ENCODE data around the gene TAF9.

The TAF9 gene

GRCh38 chr5:69359699-69360098 lies 9.6 kb downstream of the TAF9 start:
- no peak for DNase-seq

GRCh38 chr5:69350664-69351063 lies 18.7 kb downstream of the TAF9 start:
- peaks cover 18% of the 10 kb centered on the region for H3K36me3 ChIP-seq (replicated peaks)
- no peak for TF ChIP-seq CTCF (IDR thresholded peaks at IDR 0.05; ENCODE audit: low read depth, low read length, missing control alignments)
- H3K27me3 ChIP-seq (replicated peaks) = no peaks in the 10 kb centered on the region
- no peak for DNase-seq
- in situ Hi-C loops (cut with HindIII; ENCODE audit: low pct_ligation_motif_present, low sequenced_read_pairs) = no loop called here
- no peak overlapping the region for H3K27ac ChIP-seq
- no peak overlapping the region for H3K4me3 ChIP-seq (ENCODE audit: low read depth, low read length)

More at GRCh38 chr5:69359699-69360098, 9.6 kb downstream of the TAF9 start:
- Histone ChIP-seq H3K27me3 (replicated peaks) (no peaks in the 10 kb centered on the region), H3K36me3 (replicated peaks) (peaks cover 17% of the 10 kb centered on the region), H3K27ac (no peak overlapping the region), H3K4me3 (ENCODE audit: low read depth, low read length) (no peak overlapping the region)
- in situ Hi-C loops (cut with HindIII; ENCODE audit: low pct_ligation_motif_present, low sequenced_read_pairs) = no loop called here
- TF ChIP-seq CTCF (IDR thresholded peaks at IDR 0.05; ENCODE audit: low read depth, low read length, missing control alignments) = no peak

GRCh38 chr5:69343083-69343482 lies 26.2 kb downstream of the TAF9 start:
- no peaks in the 10 kb centered on the region for H3K27me3 ChIP-seq (replicated peaks)
- no peak for TF ChIP-seq CTCF (IDR thresholded peaks at IDR 0.05; ENCODE audit: low read depth, low read length, missing control alignments)
- H3K36me3 ChIP-seq (replicated peaks) = no peaks in the 10 kb centered on the region
- no peak for DNase-seq
- in situ Hi-C loops (cut with HindIII; ENCODE audit: low pct_ligation_motif_present, low sequenced_read_pairs) = no loop called here
- H3K27ac ChIP-seq = no peak overlapping the region
- H3K4me3 ChIP-seq (ENCODE audit: low read depth, low read length) = no peak overlapping the region

GRCh38 chr5:69341520-69342161 lies 27.7 kb downstream of the TAF9 start:
- TF ChIP-seq CTCF (IDR thresholded peaks at IDR 0.05; ENCODE audit: low read depth, low read length, missing control alignments) = no peak
- H3K36me3 ChIP-seq (replicated peaks) = no peaks in the 10 kb centered on the region
- H3K27ac ChIP-seq = no peak overlapping the region
- in situ Hi-C loops (cut with HindIII; ENCODE audit: low pct_ligation_motif_present, low sequenced_read_pairs) = no loop called here
- no peak for DNase-seq
- no peak overlapping the region for H3K4me3 ChIP-seq (ENCODE audit: low read depth, low read length)
- no peaks in the 10 kb centered on the region for H3K27me3 ChIP-seq (replicated peaks)

GRCh38 chr5:69335341-69335935 lies 33.9 kb downstream of the TAF9 start:
- H3K27me3 ChIP-seq (replicated peaks) = no peaks in the 10 kb centered on the region
- H3K36me3 ChIP-seq (replicated peaks) = no peaks in the 10 kb centered on the region
- no peak for TF ChIP-seq CTCF (IDR thresholded peaks at IDR 0.05; ENCODE audit: low read depth, low read length, missing control alignments)
- in situ Hi-C loops (cut with HindIII; ENCODE audit: low pct_ligation_motif_present, low sequenced_read_pairs) = no loop called here
- H3K27ac ChIP-seq = no peak overlapping the region
- DNase-seq = no peak
- H3K4me3 ChIP-seq (ENCODE audit: low read depth, low read length) = no peak overlapping the region

Measured in brain microvascular endothelial cell (primary cell).